Stomach (tissue), 9 donors: ENCODE measurements around the gene CAND2. TPM values are rescaled to one million over a fixed set of nuclear protein-coding genes. Genes with fewer than 3 reads are reported as not detected.
"Not testable (repeated sequence)": the region's sequence is repeated elsewhere in the genome, so short reads cannot be mapped to it uniquely, and the experiment has no call there.

Experiments
- DNase-seq, 2 donors: peaks; one replicate each; pipeline versions ENCODE4 v3.0.0 to v3.0.0-alpha.2; 2013 to 2019
- H3K27ac ChIP-seq, 5 donors: fragments of 200-600 bp in 4 of 5; sonication (generic) in 4 of 5; one replicate each; pipeline ENCODE4 v1.5.1; 2013 to 2019; ENCODE audit warnings: mild to moderate bottlenecking in 1 of 5, moderate library complexity in 1 of 5
- H3K27me3 ChIP-seq, 3 donors: fragments of 200-600 bp; sonication (generic); one replicate each; pipeline ENCODE4 v1.5.1; 2017 to 2019; ENCODE audit warnings: mixed run types in 1 of 3
- H3K36me3 ChIP-seq, 4 donors: fragments of 200-600 bp; sonication (generic); 1 replicate in 3 of 4; 2 replicates in 1 of 4; pipeline ENCODE4 v1.5.1; 2016 to 2019
- H3K4me1 ChIP-seq, 4 donors: fragments of 200-600 bp; sonication (generic); one replicate each; pipeline ENCODE4 v1.5.1; 2016 to 2019
- H3K4me3 ChIP-seq, 4 donors: fragments of 200-600 bp; sonication (generic) in 3 of 4; one replicate each; pipeline ENCODE4 v1.5.1; 2016 to 2019; ENCODE audit warnings: mild to moderate bottlenecking in 1 of 4
- H3K9me3 ChIP-seq, 4 donors: fragments of 200-600 bp; sonication (generic); one replicate each; pipeline ENCODE4 v1.5.1; 2016 to 2019
- EP300 ChIP-seq: sonication (generic); formaldehyde crosslinking; IDR thresholded peaks from one replicate; pipeline ENCODE4 v1.6.1; 2017; ENCODE audit warnings: antibody characterized with exemption
- POLR2A ChIP-seq, 4 donors: fragments of 450-650 bp; IDR thresholded peaks; one replicate each; pipeline ENCODE4 v1.6.1; 2016; ENCODE audit warnings: antibody characterized with exemption in 4 of 4, control low read depth in 2 of 4, mild to moderate bottlenecking in 1 of 4, moderate library complexity in 1 of 4
- POLR2AphosphoS5 ChIP-seq, 3 donors: sonication (generic); formaldehyde crosslinking; IDR thresholded peaks; one replicate each; pipeline ENCODE4 v1.6.1; 2016; ENCODE audit warnings: antibody characterized with exemption in 3 of 3
- WGBS, 5 donors: extraction: QIAGEN DNeasy Blood & Tissue Kit in 3 of 5; methylation state at CpG; one replicate each; pipeline versions ENCODE4 v1.1.5 to v1.1.7; 2013 to 2018; 5-methylcytosine and 5-hydroxymethylcytosine counted together
- intact Hi-C: fragments of 100-400 bp; cut with DNase I; formaldehyde crosslinking; loops from one replicate; pipeline ENCODE4 v1.15.1; 2023; ENCODE audit warnings: low total_unique reads
- polyA plus RNA-seq, 3 donors: library from polyadenylated mRNA; stranded (reverse); fragments of 200-250 nt; gene quantifications; one replicate each; pipeline ENCODE4 v1.2.3, GENCODE V29; 2013
- total RNA-seq, 5 donors: library from RNA; depleted of rRNA; stranded (reverse); fragments of >200 nt; gene quantifications; one replicate each; pipeline versions ENCODE4 v1.1.0 to v1.2.3, GENCODE V29; 2014 to 2016
- TF ChIP-seq, protein P1 (sequence below), 7 experiments: fragments of 450-650 bp in 4 of 7; fragments of 200-600 bp in 3 of 7; sonication (generic) in 3 of 7; IDR thresholded peaks; one replicate each; pipeline ENCODE4 v1.5.1; 2016 to 2019; ENCODE audit warnings: antibody characterized with exemption in 7 of 7, control low read depth in 2 of 7, mild to moderate bottlenecking in 1 of 7
- donor health status: healthy with polysubstance abuse.
- donor health status: Bipolar disorder and iron deficiency.
- donor health status: healthy.

The CAND2 gene
- total and polyA plus RNA-seq, 8 donors = under 0.01 to 5.3 (median 2.8) TPM

- Histone ChIP-seq H3K9me3 (no peaks in the 10 kb centered on the region), H3K4me3 (no peak overlapping the region), H3K27me3 (peaks cover 0 to 13% (median 7%) of the 10 kb centered on the region in 3 donors), H3K4me1 (peaks cover 10 to 12% (median 10%) of the 10 kb centered on the region in 4 donors), H3K36me3 (no peaks in the 10 kb centered on the region), H3K27ac (no peak overlapping the region)
- TF ChIP-seq EP300 = no peak
- TF ChIP-seq POLR2A (IDR thresholded peaks at IDR 0.05) = no peak
- no peak for TF ChIP-seq POLR2AphosphoS5 (IDR thresholded peaks at IDR 0.05)
- TF ChIP-seq, protein P1, sequence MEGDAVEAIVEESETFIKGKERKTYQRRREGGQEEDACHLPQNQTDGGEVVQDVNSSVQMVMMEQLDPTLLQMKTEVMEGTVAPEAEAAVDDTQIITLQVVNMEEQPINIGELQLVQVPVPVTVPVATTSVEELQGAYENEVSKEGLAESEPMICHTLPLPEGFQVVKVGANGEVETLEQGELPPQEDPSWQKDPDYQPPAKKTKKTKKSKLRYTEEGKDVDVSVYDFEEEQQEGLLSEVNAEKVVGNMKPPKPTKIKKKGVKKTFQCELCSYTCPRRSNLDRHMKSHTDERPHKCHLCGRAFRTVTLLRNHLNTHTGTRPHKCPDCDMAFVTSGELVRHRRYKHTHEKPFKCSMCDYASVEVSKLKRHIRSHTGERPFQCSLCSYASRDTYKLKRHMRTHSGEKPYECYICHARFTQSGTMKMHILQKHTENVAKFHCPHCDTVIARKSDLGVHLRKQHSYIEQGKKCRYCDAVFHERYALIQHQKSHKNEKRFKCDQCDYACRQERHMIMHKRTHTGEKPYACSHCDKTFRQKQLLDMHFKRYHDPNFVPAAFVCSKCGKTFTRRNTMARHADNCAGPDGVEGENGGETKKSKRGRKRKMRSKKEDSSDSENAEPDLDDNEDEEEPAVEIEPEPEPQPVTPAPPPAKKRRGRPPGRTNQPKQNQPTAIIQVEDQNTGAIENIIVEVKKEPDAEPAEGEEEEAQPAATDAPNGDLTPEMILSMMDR (IDR thresholded peaks at IDR 0.05) = no peak
- WGBS, 5 donors = 83 to 90% (median 88%) methylated on average over 2 of the region's 2 CpGs
- DNase-seq = no peak
- intact Hi-C loops = loop anchor here (10.0 kb wide), 1 partner anchor 107 kb away; no protein-coding TSS in a partner anchor
Observed at GRCh38 chr3:12878141-12878574, 81.7 kb downstream of the CAND2 start.

DNA sequence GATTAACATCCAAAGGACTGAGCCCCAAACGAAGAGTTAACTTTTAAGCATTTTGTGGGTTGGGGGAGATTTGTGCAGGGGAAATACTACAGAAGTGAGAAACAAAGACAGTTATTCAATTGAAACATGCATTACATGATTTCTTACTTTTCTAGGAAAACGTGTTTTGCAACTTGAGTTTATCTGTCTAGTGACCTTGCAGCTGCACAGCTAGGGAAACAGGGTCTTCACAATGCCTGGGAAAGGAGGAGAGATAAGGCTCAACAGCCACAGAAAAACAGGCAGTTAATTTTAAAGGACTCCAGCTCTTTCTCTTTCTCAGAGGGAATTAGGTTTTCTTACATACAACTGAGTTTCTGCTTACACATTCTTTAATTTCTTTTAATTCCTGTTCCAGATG lies 82.3 kb downstream of the CAND2 start:
- peaks cover 10 to 12% (median 10%) of the 10 kb centered on the region in 4 donors for H3K4me1 ChIP-seq
- H3K36me3 ChIP-seq, H3K4me3 ChIP-seq, H3K9me3 ChIP-seq, DNase-seq, H3K27ac ChIP-seq: not testable (repeated sequence)
- WGBS, 5 donors = 51 to 73% (median 54%) methylated on average over 2 of the region's 2 CpGs
- intact Hi-C loops = loop anchor here (10.0 kb wide), 1 partner anchor 106 kb away; no protein-coding TSS in a partner anchor
- peaks cover 0 to 13% (median 7%) of the 10 kb centered on the region in 3 donors for H3K27me3 ChIP-seq

- H3K27ac ChIP-seq = no peak overlapping the region
Observed at GRCh38 chr3:12879191-12879815, 82.8 kb downstream of the CAND2 start.

DNA sequence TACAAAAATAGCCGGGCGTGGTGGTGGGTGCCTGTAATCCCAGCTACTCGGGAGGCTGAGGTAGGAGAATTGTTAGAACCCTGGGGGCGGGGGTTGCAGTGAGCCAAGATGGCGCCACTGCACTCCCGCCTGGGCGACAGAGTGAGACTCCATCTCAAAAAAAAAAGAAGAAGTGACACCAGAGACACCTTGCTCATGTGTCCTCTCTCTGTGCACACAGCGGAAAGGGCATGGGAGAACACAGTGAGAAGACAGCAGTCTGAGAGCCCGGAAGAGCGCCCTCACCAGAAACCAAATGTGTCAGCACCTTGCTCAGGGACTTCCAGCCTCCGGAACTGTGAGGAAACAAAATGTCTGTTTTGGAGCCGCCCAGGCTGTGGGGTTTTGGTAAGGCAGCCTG lies 85.4 kb downstream of the CAND2 start:
- intact Hi-C loops, H3K4me3 ChIP-seq, H3K9me3 ChIP-seq, H3K4me1 ChIP-seq, H3K36me3 ChIP-seq, H3K27ac ChIP-seq, DNase-seq: not testable (repeated sequence)
- 90 to 95% (median 94%) methylated on average over 12 of the region's 12 CpGs for WGBS, 5 donors
- H3K27me3 ChIP-seq = peaks cover 0 to 16% (median 0%) of the 10 kb centered on the region in 3 donors

More at GRCh38 chr3:12879191-12879815, 82.8 kb downstream of the CAND2 start:
- no peaks in the 10 kb centered on the region for H3K9me3 ChIP-seq
- intact Hi-C loops = loop anchor here (10.0 kb wide), 1 partner anchor 105 kb away; no protein-coding TSS in a partner anchor
- no peaks in the 10 kb centered on the region for H3K36me3 ChIP-seq
- H3K27me3 ChIP-seq = peaks cover 0 to 13% (median 7%) of the 10 kb centered on the region in 3 donors
- WGBS, 5 donors = 78 to 90% (median 86%) methylated on average over 5 of the region's 5 CpGs
- H3K4me1 ChIP-seq = peaks cover 10 to 12% (median 10%) of the 10 kb centered on the region in 4 donors
- TF ChIP-seq POLR2A (IDR thresholded peaks at IDR 0.05) (no peak), EP300 (no peak)
- TF ChIP-seq, protein P1 (IDR thresholded peaks at IDR 0.05) = no peak
- no peak for DNase-seq
- H3K4me3 ChIP-seq = no peak overlapping the region

GRCh38 chr3:12882336-12883310 lies 86.1 kb downstream of the CAND2 start:
- H3K4me1 ChIP-seq = no peaks in the 10 kb centered on the region
- H3K27me3 ChIP-seq = peaks cover 0 to 17% (median 0%) of the 10 kb centered on the region in 3 donors
- WGBS, 5 donors = 92 to 96% (median 95%) methylated on average over 45 to 62 of the region's 62 CpGs
- intact Hi-C loops = no loop called here
- no peak for DNase-seq
- no peak overlapping the region for H3K27ac ChIP-seq
- H3K9me3 ChIP-seq = no peaks in the 10 kb centered on the region
- H3K4me3 ChIP-seq = no peak overlapping the region
- H3K36me3 ChIP-seq = no peaks in the 10 kb centered on the region
- TF ChIP-seq POLR2AphosphoS5 (IDR thresholded peaks at IDR 0.05) (no peak), EP300 (no peak), POLR2A (IDR thresholded peaks at IDR 0.05) (no peak)
- TF ChIP-seq, protein P1 (IDR thresholded peaks at IDR 0.05) = no peak
